Kidney epithelial cell (primary cell): ENCODE data around the gene STAMBPL1. TPM values are rescaled to one million over a fixed set of nuclear protein-coding genes. Genes with fewer than 3 reads are reported as not detected.

ENCODE experiments used
- DNase-seq: peaks from one replicate; pipeline ENCODE4 v3.0.0-alpha.2; 2010; ENCODE audit warnings: low read depth
- H3K27me3 ChIP-seq: 2 replicates; pipeline ENCODE4 v1.6.0; 2011; ENCODE audit warnings: low read length; ENCODE audit not compliant: control insufficient read depth, insufficient read depth
- H3K36me3 ChIP-seq: 2 replicates; pipeline ENCODE4 v1.5.1; 2011; ENCODE audit warnings: low read length; ENCODE audit not compliant: control insufficient read depth, insufficient read depth
- H3K4me3 ChIP-seq: 2 replicates; pipeline ENCODE4 v1.5.1; 2011; ENCODE audit warnings: low read depth, mild to moderate bottlenecking, control low read depth, low read length
- CTCF ChIP-seq: IDR thresholded peaks from 2 replicates; pipeline ENCODE4 v1.5.1; 2011; ENCODE audit warnings: mild to moderate bottlenecking, moderate library complexity, low read length, control low read depth, inconsistent platforms; ENCODE audit not compliant: insufficient read depth, poor library complexity, severe bottlenecking
- total RNA-seq: library from RNA; depleted of rRNA; stranded (reverse); fragments of >200 nt; gene quantifications from 2 replicates; pipeline ENCODE4 v1.2.3, GENCODE V29; 2015

STAMBPL1 gene
- total RNA-seq, 1 donor from 2014 or later: 5.2 TPM

DNA sequence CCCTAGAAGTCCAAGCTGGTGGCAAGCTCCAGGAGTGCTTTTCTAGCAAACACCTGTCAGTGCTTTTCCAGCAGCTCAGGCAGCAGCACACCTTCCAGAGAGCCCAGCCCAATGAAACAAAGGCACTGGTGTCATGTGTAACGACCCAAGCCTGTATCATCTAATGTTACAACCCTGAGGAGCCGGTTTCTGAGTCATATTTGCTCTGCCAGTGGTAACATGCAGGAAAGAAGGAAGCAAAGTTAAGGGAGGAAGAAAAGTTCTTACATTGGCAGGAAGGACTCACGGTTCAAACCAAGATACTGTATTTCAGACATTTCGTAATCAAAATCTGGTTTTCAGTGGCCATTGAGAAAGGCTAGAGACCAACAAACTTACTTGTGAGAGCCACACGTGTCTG, 28.3 kb upstream of the STAMBPL1 start, which contains the start of gene ANKRD22:
Gene ANKRD22, minus strand, starts transcription at position 139 of the 400 bp plus-strand sequence. CDS start 237 bp downstream, outside the sequence.
- Histone ChIP-seq H3K4me3 (no peak within 1 kb of the TSS), H3K36me3 (no peaks in the 10 kb centered on the region), H3K27me3 (no peaks in the 10 kb centered on the region)
- no peak for TF ChIP-seq CTCF
- peak; percentile 69 for DNase-seq

GRCh38 chr10:88852327-88852726, 27.7 kb upstream of the STAMBPL1 start:
- Histone ChIP-seq H3K27me3 (no peaks in the 10 kb centered on the region), H3K36me3 (no peaks in the 10 kb centered on the region), H3K4me3 (no peak overlapping the region)
- DNase-seq: no peak
- no peak for TF ChIP-seq CTCF

DNA sequence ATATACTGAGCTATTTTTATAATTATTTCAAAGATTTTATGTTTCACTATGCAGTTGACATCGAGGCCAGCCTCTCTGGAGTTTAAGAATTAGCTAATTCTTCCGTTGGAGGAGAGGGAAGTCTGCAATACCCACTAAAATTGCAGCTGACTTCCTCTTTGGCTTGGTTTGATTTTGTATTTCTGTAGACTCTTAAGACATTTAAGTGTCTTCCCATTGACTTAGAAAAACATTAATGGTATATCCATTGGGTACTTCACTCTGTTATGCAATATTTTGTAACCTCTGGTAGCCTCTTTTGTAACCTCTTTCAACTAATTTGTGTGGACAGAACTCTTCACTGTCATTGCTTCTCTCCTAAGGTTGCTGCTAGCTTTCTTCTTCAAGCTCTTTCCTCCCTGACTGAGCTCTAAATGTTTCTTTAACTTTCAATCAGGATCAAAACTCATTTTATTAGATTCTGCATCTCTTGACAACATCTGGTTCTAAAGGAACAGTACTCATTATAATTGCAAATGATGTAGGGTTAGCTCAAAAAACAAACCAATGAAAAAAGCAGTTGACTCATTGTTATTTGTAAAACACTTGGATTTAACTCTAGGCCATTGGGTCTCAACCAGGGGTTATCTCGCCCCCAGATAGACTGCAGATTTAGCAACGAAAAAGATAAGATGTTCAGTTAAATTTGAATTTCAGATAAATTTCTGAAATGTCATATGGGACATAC, 26.7 kb upstream of the STAMBPL1 start:
- Histone ChIP-seq H3K27me3 (no peaks in the 10 kb centered on the region), H3K36me3 (no peaks in the 10 kb centered on the region), H3K4me3 (no peak overlapping the region)
- DNase-seq: no peak
- TF ChIP-seq CTCF: no peak

GRCh38 chr10:88854684-88855083, 25.4 kb upstream of the STAMBPL1 start:
- Histone ChIP-seq H3K4me3 (no peak overlapping the region), H3K36me3 (no peaks in the 10 kb centered on the region), H3K27me3 (no peaks in the 10 kb centered on the region)
- no peak for TF ChIP-seq CTCF
- no peak for DNase-seq

DNA sequence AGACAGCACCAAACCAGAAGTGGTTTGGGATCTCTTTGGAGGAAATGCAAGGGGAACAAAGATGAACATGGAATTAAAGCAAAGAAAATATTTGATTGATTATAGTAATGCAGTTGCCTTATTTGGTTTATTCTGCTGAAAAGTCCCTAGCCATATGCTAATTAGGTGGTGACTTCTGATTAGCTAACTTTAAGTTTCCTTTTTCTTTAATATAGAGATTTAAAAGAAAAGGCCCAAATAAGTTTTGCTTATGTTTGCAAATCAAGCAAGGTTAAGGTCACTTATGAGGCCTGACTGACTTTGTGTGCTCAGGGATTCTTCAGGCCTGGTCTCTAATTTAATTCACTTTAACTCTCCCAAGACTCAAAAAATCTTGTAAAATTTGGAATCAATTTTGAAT, 22.2 kb upstream of the STAMBPL1 start:
- Histone ChIP-seq H3K27me3 (no peaks in the 10 kb centered on the region), H3K4me3 (no peak overlapping the region), H3K36me3 (no peaks in the 10 kb centered on the region)
- TF ChIP-seq CTCF: no peak
- no peak for DNase-seq

DNA sequence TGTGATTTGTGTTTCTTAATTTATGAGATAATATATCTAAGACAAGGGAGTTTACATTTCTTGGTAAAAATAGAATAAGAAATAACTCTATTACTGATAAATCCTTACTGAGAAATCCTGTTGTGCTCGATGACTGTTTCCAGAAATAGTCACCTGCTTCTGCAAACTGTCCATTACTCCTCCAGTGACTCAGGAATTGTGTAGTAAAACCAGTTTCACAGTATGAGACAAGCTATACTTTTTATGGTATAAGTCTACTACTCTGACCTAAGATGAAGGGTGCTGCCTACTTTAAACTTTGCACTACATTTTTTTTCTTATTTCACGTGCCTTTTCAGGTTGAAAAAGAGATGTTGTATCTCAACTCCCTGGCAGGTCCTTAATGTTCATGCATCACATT, 21.6 kb upstream of the STAMBPL1 start:
- no peaks in the 10 kb centered on the region for H3K36me3 ChIP-seq
- DNase-seq: no peak

More for the DNA sequence above, 21.6 kb upstream of the STAMBPL1 start:
- TF ChIP-seq CTCF: no peak
- no peak overlapping the region for H3K4me3 ChIP-seq
- no peaks in the 10 kb centered on the region for H3K27me3 ChIP-seq
